Caki2 (cell line): ENCODE measurements around the gene NEK7. TPM values are rescaled to one million over a fixed set of nuclear protein-coding genes. Genes with fewer than 3 reads are reported as not detected.

Experiments used
- DNase-seq: peaks from one replicate; pipeline ENCODE4 v3.0.0-alpha.2; 2015; ENCODE audit warnings: low read depth
- in situ Hi-C: cut with HindIII; loops from 2 replicates; pipeline ENCODE4 v1.10.0; 2016; ENCODE audit warnings: low sequenced_read_pairs, low pct_unique_long_range_greater_than_20kb, mixed read lengths
- total RNA-seq: library from RNA; depleted of rRNA; stranded (reverse); fragments of >200 nt; shearing (Covaris generic); gene quantifications from 2 replicates; pipeline ENCODE4 v1.2.3, GENCODE V29; 2014; ENCODE audit warnings: low replicate concordance

The NEK7 gene
- total RNA-seq, 1 experiment from 2014 or later, result 37.2 TPM

GRCh38 chr1:198134252-198134651 lies 22.5 kb upstream of the NEK7 start:
- DNase-seq, result no peak
- in situ Hi-C loops, result no loop called here

GRCh38 chr1:198135366-198135765 lies 21.4 kb upstream of the NEK7 start:
- in situ Hi-C loops, result no loop called here
- DNase-seq, result no peak

GRCh38 chr1:198141668-198142351 lies 15.0 kb upstream of the NEK7 start:
- no peak for DNase-seq
- in situ Hi-C loops, result no loop called here

- in situ Hi-C loops, result no loop called here
- no peak for DNase-seq
Observed at GRCh38 chr1:198143797-198144196, 13.0 kb upstream of the NEK7 start.

GRCh38 chr1:198147216-198147615 lies 9.6 kb upstream of the NEK7 start:
- DNase-seq, result no peak
- in situ Hi-C loops, result no loop called here

GRCh38 chr1:198150369-198150768 lies 6.4 kb upstream of the NEK7 start:
- in situ Hi-C loops, result no loop called here
- no peak for DNase-seq

- in situ Hi-C loops, result no loop called here
- no peak for DNase-seq
Observed at GRCh38 chr1:198151688-198152087, 5.1 kb upstream of the NEK7 start.

- in situ Hi-C loops, result no loop called here
- no peak for DNase-seq
Observed at GRCh38 chr1:198153103-198153502, 3.7 kb upstream of the NEK7 start.

GRCh38 chr1:198153804-198154203 lies 3.0 kb upstream of the NEK7 start:
- in situ Hi-C loops, result no loop called here
- no peak for DNase-seq

- in situ Hi-C loops, result no loop called here
- peak; percentile 79 for DNase-seq
Observed at GRCh38 chr1:198155253-198155652, 1.5 kb upstream of the NEK7 start.

- in situ Hi-C loops, result no loop called here
- DNase-seq, result peak; percentile 85
Observed at GRCh38 chr1:198156111-198156744, 570 bp upstream of the NEK7 start.

GRCh38 chr1:198157241-198157846 lies 546 bp downstream of the NEK7 start:
- DNase-seq, result peak; percentile 82
- in situ Hi-C loops, result no loop called here

GRCh38 chr1:198157847-198158725 lies 1.3 kb downstream of the NEK7 start:
- no peak for DNase-seq
- in situ Hi-C loops, result no loop called here

- peak; percentile 90 for DNase-seq
- in situ Hi-C loops, result no loop called here
Observed at GRCh38 chr1:198158735-198159589, 2.2 kb downstream of the NEK7 start.

GRCh38 chr1:198160222-198160621 lies 3.4 kb downstream of the NEK7 start:
- in situ Hi-C loops, result no loop called here
- no peak for DNase-seq

GRCh38 chr1:198160946-198161614 lies 4.3 kb downstream of the NEK7 start:
- DNase-seq, result no peak
- in situ Hi-C loops, result no loop called here

GRCh38 chr1:198161718-198162090 lies 4.9 kb downstream of the NEK7 start:
- in situ Hi-C loops, result no loop called here
- DNase-seq, result no peak
